HG02938 (cell line): ENCODE measurements around the gene RGMB.

Source experiments
- ATAC-seq: cut with Tn5 transposase; IDR thresholded peaks from one replicate; pipeline ENCODE4 v1.9.1; 2021; ENCODE audit warnings: mild to moderate bottlenecking, moderate library complexity; ENCODE audit not compliant: unreplicated experiment

RGMB gene

GRCh38 chr5:98783051-98783649 lies 9.7 kb downstream of the RGMB start:
- ATAC-seq = no peak

DNA sequence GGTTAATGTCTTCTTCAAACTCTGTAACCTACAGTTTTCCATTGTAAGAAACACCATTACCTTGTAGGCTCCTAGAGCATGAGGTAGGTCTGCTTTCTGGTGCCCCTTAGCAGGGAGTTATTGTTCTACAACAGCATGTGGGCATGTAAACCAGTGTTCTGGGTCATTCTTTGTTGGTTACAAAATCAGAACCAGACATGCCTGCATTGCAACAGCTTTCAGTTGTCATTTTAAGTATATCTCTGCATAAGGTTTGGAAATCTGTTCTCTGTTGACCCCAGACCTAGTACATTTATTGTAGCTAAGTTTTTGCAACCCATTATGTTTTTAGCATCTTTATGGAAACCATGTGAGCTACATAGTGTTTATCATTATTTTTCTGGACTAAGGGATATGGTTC lies 10.9 kb downstream of the RGMB start:
- no peak for ATAC-seq

GRCh38 chr5:98785244-98785643 lies 11.8 kb downstream of the RGMB start:
- no peak for ATAC-seq

GRCh38 chr5:98786191-98786853 lies 12.9 kb downstream of the RGMB start:
- ATAC-seq = no peak

GRCh38 chr5:98787131-98787719 lies 13.8 kb downstream of the RGMB start:
- no peak for ATAC-seq

- ATAC-seq = no peak
Observed at GRCh38 chr5:98789029-98789428, 15.6 kb downstream of the RGMB start.

- ATAC-seq = no peak
Observed at GRCh38 chr5:98791001-98791519, 17.6 kb downstream of the RGMB start.

DNA sequence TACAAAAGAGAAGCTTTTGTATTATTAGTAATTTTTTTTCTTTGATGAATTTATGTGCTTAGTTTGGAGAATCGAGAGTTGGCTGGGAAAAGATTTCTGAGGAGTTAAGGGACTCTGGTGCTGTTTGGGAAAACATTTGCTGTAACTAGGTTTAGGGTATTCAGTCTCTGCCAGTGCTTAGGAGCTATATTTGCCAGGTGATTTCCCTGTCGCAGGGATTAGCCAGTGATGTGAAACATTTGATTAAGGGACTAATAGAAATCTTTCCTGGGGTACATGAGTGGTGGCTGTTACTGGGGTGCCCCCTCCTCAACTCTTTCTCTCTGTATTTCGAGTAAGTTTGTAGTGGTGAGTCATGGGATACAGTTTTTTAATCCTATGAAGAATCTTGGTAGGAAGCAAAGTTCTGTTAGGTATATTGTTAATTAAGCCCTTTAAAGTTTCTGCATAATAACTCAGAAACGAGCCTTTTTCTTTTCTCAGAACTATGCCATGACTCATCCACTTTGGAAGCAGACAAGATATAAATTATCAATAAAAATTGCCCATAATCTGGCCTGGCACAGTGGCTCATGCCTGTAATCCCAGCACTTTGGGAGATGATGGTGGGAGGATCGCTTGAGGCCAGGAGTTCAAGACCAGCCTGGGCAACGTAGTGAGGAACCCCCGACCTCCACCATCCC lies 18.6 kb downstream of the RGMB start:
- ATAC-seq = no peak

- ATAC-seq = no peak
Observed at GRCh38 chr5:98793223-98793622, 19.8 kb downstream of the RGMB start.

DNA sequence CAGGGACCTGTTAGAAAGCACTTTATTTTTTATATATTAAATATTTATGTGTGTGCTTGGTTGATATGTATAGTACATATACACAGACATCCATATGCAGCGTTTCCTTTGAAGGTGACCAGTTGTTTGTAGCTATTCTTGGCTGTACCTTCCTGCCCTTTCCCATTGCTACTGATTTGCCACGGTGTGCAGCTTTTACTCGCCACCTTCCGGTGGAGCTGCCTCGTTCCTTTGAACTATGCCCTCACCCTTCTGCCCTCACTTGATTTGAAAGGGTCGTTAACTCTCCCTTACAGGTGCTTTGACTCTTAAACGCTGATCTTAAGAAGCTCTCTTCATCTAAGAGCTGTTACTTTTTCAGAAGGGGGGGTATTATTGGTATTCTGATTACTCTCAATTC lies 20.5 kb downstream of the RGMB start:
- no peak for ATAC-seq

- ATAC-seq = no peak
Observed at GRCh38 chr5:98794414-98795080, 21.1 kb downstream of the RGMB start.

GRCh38 chr5:98795243-98795642 lies 21.8 kb downstream of the RGMB start:
- no peak for ATAC-seq

DNA sequence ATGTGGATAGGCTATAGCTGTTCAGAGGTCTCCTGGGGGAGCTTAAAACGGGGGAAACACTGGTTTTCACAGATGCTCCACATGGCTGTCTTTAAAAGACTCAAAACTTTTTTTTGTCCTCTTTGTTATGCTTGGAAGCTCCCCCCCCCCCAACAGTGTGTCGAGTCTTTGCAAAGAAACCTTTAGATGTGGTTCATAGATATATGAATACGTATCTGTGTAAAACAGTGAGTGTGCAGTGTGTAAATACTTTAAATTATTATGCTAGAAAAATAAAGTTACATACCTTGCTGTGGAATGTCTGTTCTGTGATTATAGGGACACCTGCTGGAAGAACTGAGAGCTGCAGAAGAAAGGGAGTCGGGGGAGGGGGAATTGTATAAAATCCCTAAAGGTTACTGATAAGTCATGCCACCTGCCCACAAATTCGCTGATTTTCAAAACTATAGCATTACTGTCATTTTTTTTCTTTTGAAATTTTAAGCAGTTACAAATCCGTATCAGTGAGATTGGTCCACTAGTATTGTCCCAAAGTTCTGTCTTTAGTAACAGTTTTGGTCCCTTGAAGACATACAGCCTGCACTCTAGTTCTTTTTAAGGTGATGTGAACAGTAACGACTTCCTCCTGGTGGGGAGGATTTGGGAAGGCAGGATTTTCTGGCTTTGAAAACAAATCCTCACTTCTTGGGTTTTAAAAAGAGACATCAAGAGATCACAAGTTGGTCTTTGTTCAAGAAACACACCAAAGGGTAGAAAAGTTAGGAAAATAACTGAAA lies 22.9 kb downstream of the RGMB start:
- ATAC-seq = peak; percentile 86

- ATAC-seq = no peak
Observed at GRCh38 chr5:98798371-98798770, 24.9 kb downstream of the RGMB start.

DNA sequence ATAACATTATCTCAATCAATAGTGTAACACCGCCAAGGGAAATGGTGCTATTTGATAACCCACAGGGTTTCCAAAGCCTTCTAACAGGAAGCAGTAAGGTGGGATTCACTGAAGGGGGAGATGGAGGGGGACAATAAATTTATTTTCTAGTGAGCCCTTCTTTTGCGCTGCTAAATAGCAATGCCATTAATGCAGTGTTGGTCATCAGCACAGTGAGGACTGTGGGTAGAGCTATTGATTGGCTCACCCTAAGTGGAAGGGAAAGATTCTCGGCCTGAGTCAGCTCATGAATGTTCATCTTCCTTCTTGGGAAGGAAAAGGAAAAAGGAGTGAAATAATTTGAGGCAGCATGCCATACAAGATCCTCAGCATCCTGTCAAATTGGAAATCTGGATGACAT lies 25.4 kb downstream of the RGMB start:
- no peak for ATAC-seq

DNA sequence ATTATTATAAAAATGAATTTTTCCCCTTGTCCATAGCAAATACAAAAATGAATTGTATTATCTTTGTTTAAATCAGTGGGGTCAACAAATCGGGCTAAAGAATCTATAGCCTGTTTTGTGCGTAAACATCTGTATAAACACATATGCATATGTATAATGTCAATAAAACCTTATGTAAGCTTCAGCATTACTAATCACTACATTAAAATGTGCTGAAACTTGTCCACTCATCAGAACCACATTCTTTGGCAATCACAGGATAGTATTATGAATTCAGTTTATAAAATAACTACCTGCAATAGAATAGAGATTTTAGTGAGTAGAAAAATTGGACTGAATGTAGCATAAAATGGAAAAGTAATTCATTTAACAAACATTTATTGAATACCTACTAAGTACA lies 30.6 kb downstream of the RGMB start:
- ATAC-seq = no peak

DNA sequence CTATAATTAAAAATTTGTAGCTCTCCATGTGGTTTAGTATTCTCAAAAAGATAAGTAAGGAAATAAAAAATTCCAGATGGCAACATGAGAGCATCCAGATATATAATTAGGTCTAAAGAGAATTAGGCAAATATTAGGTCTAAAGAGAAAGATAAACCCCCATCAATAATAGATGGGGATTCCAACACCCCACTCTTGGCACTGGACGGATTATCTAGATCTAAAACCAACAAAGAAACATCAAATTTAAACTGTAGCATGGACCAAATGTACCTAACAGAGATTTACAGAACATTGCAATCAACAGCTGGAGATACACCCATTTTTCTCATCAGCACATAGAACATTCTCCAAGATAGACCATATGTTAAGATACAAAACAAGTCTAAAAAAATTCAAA lies 31.6 kb downstream of the RGMB start:
- ATAC-seq = no peak

DNA sequence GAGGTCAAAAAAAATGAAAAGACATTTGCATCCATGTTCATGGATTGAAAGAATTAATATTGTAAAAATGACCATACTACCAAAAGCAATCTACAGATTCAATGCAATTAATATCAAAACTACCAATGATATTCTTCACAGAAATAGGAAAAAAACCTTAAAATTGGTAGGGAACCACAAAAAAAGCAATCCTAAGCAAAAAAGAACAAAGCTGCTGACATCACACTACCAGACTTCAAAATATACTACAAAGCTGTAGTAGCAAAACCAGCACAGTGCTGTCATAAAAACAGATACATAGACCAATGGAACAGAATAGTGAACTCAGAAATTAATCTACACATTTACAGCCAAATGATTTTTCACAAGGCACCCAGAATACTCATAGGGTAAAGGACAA lies 34.3 kb downstream of the RGMB start:
- no peak for ATAC-seq

DNA sequence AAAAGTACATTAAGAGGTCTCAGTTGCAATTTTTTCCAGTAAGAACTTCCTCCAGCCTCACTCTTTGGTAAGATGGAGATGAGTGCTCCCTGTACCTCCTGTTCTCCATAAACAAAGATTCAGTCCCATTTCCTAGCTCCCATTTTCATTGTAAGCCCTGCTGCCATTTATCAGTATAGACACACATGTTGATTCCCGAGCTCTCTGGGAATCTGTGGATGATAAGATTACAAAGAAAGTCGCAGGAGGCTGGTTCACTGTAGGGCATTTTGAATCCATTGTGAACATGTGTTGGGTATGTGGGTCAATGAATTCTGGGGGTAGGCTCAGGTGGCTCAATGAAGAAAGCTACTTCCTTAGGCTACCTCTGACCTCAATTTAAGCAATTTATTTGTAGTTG lies 36.7 kb downstream of the RGMB start:
- no peak for ATAC-seq

DNA sequence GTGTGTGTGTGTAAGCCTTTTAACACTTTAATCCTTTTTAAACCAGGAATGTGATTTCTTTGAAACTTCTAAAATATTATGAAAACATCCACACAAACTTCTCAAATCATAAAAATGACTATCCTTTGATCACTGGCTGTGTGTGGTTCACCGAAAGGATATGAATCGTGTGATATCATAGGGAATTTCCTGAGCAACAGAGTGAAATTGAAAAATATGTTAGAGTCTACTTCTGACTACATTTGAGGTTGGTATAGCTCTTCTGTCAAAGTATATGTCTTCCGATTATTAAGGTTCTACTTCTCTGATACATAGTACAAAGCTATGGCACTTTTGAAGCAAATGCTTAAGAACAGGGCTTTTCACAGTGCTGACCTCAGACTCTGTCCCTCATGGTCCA lies 40.3 kb downstream of the RGMB start:
- ATAC-seq = no peak
